K562 (cell line): ENCODE measurements around the gene HNRNPM. TPM values are rescaled to one million over a fixed set of nuclear protein-coding genes. Genes with fewer than 3 reads are reported as not detected.

Source experiments
- ATAC-seq: fragments of 200-7000 bp; cut with Tn5 transposase; 3 replicates; pipeline ENCODE4 v1.9.1; 2020; ENCODE audit warnings: moderate library complexity
- BruUV-seq: library from RNA; stranded (reverse); fragments of 400-500 nt; replicated peaks from 2 replicates; lab custom pipeline; 2021; lab: Mats Ljungman, UMichigan
- CTCF ChIA-PET: fragments of 300-600 bp; formaldehyde crosslinking; extraction: SDS; loops from one replicate; lab custom pipeline; 2021; ENCODE audit warnings: low intra/inter-chr PET ratio; lab: Yijun Ruan, JAX
- POLR2A ChIA-PET: fragments of 300-600, 350-650 bp; sonication (Branson Sonifier 250); formaldehyde crosslinking; extraction: SDS; loops from one replicate; lab custom pipeline; 2021; ENCODE audit warnings: antibody characterized with exemption, inconsistent platforms; lab: Yijun Ruan, JAX
- DNase-seq, 4 experiments: peaks; one replicate each; pipeline versions ENCODE4 v3.0.0 to v3.0.0-alpha.2; 2011 to 2018; ENCODE audit warnings: low spot score in 3 of 4, mixed read lengths in 3 of 4; ENCODE audit errors: extremely low read depth in 1 of 4
- FAIRE-seq: peaks from 2 replicates; lab custom pipeline; 2011; peaks lifted over from hg19 to GRCh38; lab: Jason Lieb, UNC
- H2AFZ ChIP-seq: 2 replicates; pipeline ENCODE4 v1.6.0; 2011; ENCODE audit warnings: low read depth, low read length, control low read depth, inconsistent platforms
- H3K27ac ChIP-seq: fragments of 200-600 bp; 3 replicates; pipeline ENCODE4 v1.8.0; 2011; ENCODE audit warnings: low read depth, mild to moderate bottlenecking, control low read depth, inconsistent platforms, low read length, moderate library complexity, mixed read lengths; ENCODE audit errors: extremely low read depth
- H3K27me3 ChIP-seq, 2 experiments: fragments of 300-600 bp in 1 of 2; 2 replicates in 1 of 2; 3 replicates in 1 of 2; pipeline versions ENCODE4 v1.6.0 to v1.8.0; 2011; ENCODE audit warnings: inconsistent platforms in 2 of 2, low read length in 2 of 2, mild to moderate bottlenecking in 1 of 2, mixed read lengths in 1 of 2, moderate library complexity in 1 of 2; ENCODE audit not compliant: control insufficient read depth in 2 of 2, insufficient read depth in 2 of 2
- H3K36me3 ChIP-seq: fragments of 300-600 bp; 3 replicates; pipeline ENCODE4 v1.8.0; 2011; ENCODE audit warnings: mild to moderate bottlenecking, low read length, inconsistent platforms; ENCODE audit not compliant: control insufficient read depth, insufficient read depth
- H3K4me1 ChIP-seq, 2 experiments: fragments of 200-600 bp in 1 of 2; replicated peaks in 1 of 2; 2 replicates in 1 of 2; 3 replicates in 1 of 2; pipeline versions ENCODE4 v1.5.1 to v1.8.0; 2011; ENCODE audit warnings: inconsistent platforms in 2 of 2, low read length in 2 of 2, mild to moderate bottlenecking in 1 of 2, mixed read lengths in 1 of 2, moderate library complexity in 1 of 2; ENCODE audit not compliant: control insufficient read depth in 2 of 2, insufficient read depth in 2 of 2
- H3K4me2 ChIP-seq: 2 replicates; pipeline ENCODE4 v1.6.1; 2011; ENCODE audit warnings: low read length, control low read depth, inconsistent platforms, mixed read lengths; ENCODE audit not compliant: insufficient read depth
- H3K4me3 ChIP-seq: fragments of 200-600 bp; sonication (generic), shearing (Covaris generic); 2 replicates; pipeline ENCODE4 v1.5.1; 2016; ENCODE audit warnings: control low read depth, inconsistent platforms
- H3K79me2 ChIP-seq: fragments of 200-600 bp; 3 replicates; pipeline ENCODE4 v1.8.0; 2011; ENCODE audit warnings: low read length, inconsistent platforms; ENCODE audit not compliant: control insufficient read depth, insufficient read depth
- H3K9ac ChIP-seq, 2 experiments: 2 replicates each; pipeline versions ENCODE4 v1.6.0 to v1.6.1; 2011; ENCODE audit warnings: low read depth in 2 of 2, low read length in 2 of 2, control low read depth in 1 of 2, inconsistent platforms in 1 of 2, mild to moderate bottlenecking in 1 of 2, mixed read lengths in 1 of 2; ENCODE audit not compliant: insufficient read depth in 1 of 2
- H3K9me1 ChIP-seq: one replicate; pipeline ENCODE4 v1.6.0; 2011; ENCODE audit warnings: inconsistent platforms, mild to moderate bottlenecking, low read length, moderate library complexity; ENCODE audit not compliant: control insufficient read depth, insufficient read depth
- H3K9me3 ChIP-seq: replicated peaks from 2 replicates; pipeline ENCODE4 v1.5.1; 2011; ENCODE audit warnings: low read depth, low read length, inconsistent platforms; ENCODE audit not compliant: control insufficient read depth, insufficient read depth
- H4K20me1 ChIP-seq: replicated peaks from 2 replicates; pipeline ENCODE4 v1.6.1; 2011; ENCODE audit warnings: low read length, inconsistent platforms, mixed read lengths; ENCODE audit not compliant: control insufficient read depth, insufficient read depth
- BRF2 ChIP-seq: IDR thresholded peaks from 3 replicates; pipeline ENCODE4 v1.6.1; 2011; ENCODE audit warnings: borderline replicate concordance, mild to moderate bottlenecking; ENCODE audit not compliant: insufficient read length, insufficient read depth
- C11orf30 ChIP-seq: fragments of 450-650 bp; IDR thresholded peaks from 2 replicates; pipeline ENCODE4 v1.6.1; 2016; ENCODE audit warnings: low read depth, mild to moderate bottlenecking
- CREM ChIP-seq: IDR thresholded peaks from 2 replicates; pipeline ENCODE4 v1.6.1; 2014; ENCODE audit warnings: antibody characterized with exemption, low read depth
- DIDO1 ChIP-seq: fragments of 450-650 bp; IDR thresholded peaks from 2 replicates; pipeline ENCODE4 v1.6.1; 2016; ENCODE audit warnings: low read depth, missing biosample characterization, missing genetic modification characterization
- ELK3 ChIP-seq: fragments of 450-650 bp; formaldehyde crosslinking; IDR thresholded peaks from 2 replicates; pipeline ENCODE4 v1.4.0; 2020; ENCODE audit warnings: mild to moderate bottlenecking
- FOXM1 ChIP-seq, 2 experiments: fragments of 450-650 bp in 1 of 2; sonication (generic) in 1 of 2; formaldehyde crosslinking in 1 of 2; IDR thresholded peaks; 2 replicates each; pipeline versions ENCODE4 v1.6.1 to v1.9.0; 2017 to 2022; ENCODE audit warnings: low read depth in 2 of 2, mild to moderate bottlenecking in 2 of 2, missing genetic modification reagents in 1 of 2, moderate library complexity in 1 of 2
- HEY1 ChIP-seq: fragments of 250-450 bp; sonication (Bioruptor Pico); IDR thresholded peaks from 2 replicates; pipeline ENCODE4 v1.5.0; 2020; ENCODE audit warnings: mild to moderate bottlenecking, moderate library complexity, borderline replicate concordance
- HSF4 ChIP-seq: fragments of 250-450 bp; sonication (Bioruptor Pico); IDR thresholded peaks from 2 replicates; pipeline ENCODE4 v2.1.2; 2022; ENCODE audit warnings: mild to moderate bottlenecking, moderate library complexity, borderline replicate concordance
- KHSRP ChIP-seq: fragments of 450-650 bp; IDR thresholded peaks from 2 replicates; pipeline ENCODE4 v1.6.1; 2017
- KLF10 ChIP-seq: fragments of 250-450 bp; sonication (Bioruptor Pico); IDR thresholded peaks from 2 replicates; pipeline ENCODE4 v1.6.1; 2021; ENCODE audit warnings: matching md5 sums
- MTA2 ChIP-seq: fragments of 450-650 bp; IDR thresholded peaks from 2 replicates; pipeline ENCODE4 v1.6.1; 2016; ENCODE audit warnings: low read depth
- MTF1 ChIP-seq: fragments of 250-450 bp; sonication (Bioruptor Pico); IDR thresholded peaks from 2 replicates; pipeline ENCODE4 v1.9.0; 2021; ENCODE audit warnings: moderate library complexity, mild to moderate bottlenecking, inconsistent platforms, borderline replicate concordance
- PHB2 ChIP-seq: fragments of 450-650 bp; IDR thresholded peaks from 2 replicates; pipeline ENCODE4 v1.6.1; 2017; ENCODE audit warnings: low read depth
- PHF21A ChIP-seq: fragments of 450-650 bp; IDR thresholded peaks from 2 replicates; pipeline ENCODE4 v1.6.1; 2017; ENCODE audit warnings: low read depth, borderline replicate concordance
- RBM25 ChIP-seq: fragments of 200-400 bp; formaldehyde crosslinking; IDR thresholded peaks from 2 replicates; pipeline ENCODE4 v1.6.1; 2018; ENCODE audit warnings: low read length, low read depth, moderate library complexity; ENCODE audit not compliant: severe bottlenecking
- SMARCA5 ChIP-seq: fragments of 450-650 bp; IDR thresholded peaks from 2 replicates; pipeline ENCODE4 v1.6.1; 2016
- WGBS: fragments of 100-300 bp; shearing (Covaris generic); methylation state at CpG from one replicate; pipeline ENCODE4 v1.1.6; 2016; ENCODE audit warnings: low coverage, mixed read lengths; ENCODE audit not compliant: insufficient coverage; ENCODE audit errors: missing lambda C conversion rate; 5-methylcytosine and 5-hydroxymethylcytosine counted together
- in situ Hi-C: fragments of 300-500 bp; cut with MboI; formaldehyde crosslinking; loops from 4 replicates; pipeline ENCODE4 v1.15.0; 2018; ENCODE audit warnings: inconsistent platforms, mixed read lengths
- intact Hi-C: fragments of 100-400 bp; cut with micrococcal nuclease; formaldehyde crosslinking; loops from 2 replicates; pipeline ENCODE4 v1.14.2; 2022
- polyA plus RNA-seq, 8 experiments: library from polyadenylated mRNA; depleted of rRNA in 4 of 8; stranded (reverse) in 5 of 8; unstranded in 3 of 8; fragments of >200 nt; fragmentation: Nextera tagmentation in 2 of 8; fragmentation: Illumina TruSeq in 1 of 8; extraction: Ambion mirVana in 2 of 8; extraction: Trizol in 1 of 8; gene quantifications; 2 replicates each; pipeline versions ENCODE4 v1.2.1 to v1.2.3, GENCODE V29; 2011 to 2014; ENCODE audit warnings: inconsistent platforms in 1 of 8, missing spikeins in 1 of 8
- total RNA-seq, 7 experiments: library from RNA; depleted of rRNA in 6 of 7; stranded (reverse); fragments of >200 nt in 6 of 7; fragmentation: Illumina TruSeq in 2 of 7; extraction: Trizol in 2 of 7; gene quantifications; 2 replicates each; pipeline versions ENCODE4 v1.2.1 to v1.2.3, GENCODE V29; 2011 to 2021; ENCODE audit warnings: low replicate concordance in 1 of 7
- TF ChIP-seq, protein P1 (sequence below): sonication (generic); formaldehyde crosslinking; IDR thresholded peaks from 2 replicates; pipeline ENCODE4 v1.8.1; 2023; ENCODE audit warnings: mild to moderate bottlenecking, missing genetic modification reagents

Gene HNRNPM
- total and polyA plus RNA-seq, 9 of the 15 experiments (the other 6 are each of a cell fraction or from before 2014, with no cell fraction given): 11.1 to 340 (median 195) TPM

GRCh38 chr19:8483165-8483564 is 38.4 kb downstream of the HNRNPM start:
- Histone ChIP-seq H2AFZ (no peak overlapping the region), H3K79me2 (peaks cover 35% of the 10 kb centered on the region), H3K4me2 (no peak overlapping the region), H3K27ac (no peak overlapping the region), H3K27me3 (no peaks in the 10 kb centered on the region), H3K9me1 (no peaks in the 10 kb centered on the region), H3K4me3 (no peak overlapping the region), H3K9ac (no peak overlapping the region), H3K9me3 (no peaks in the 10 kb centered on the region), H3K36me3 (peaks cover 91% of the 10 kb centered on the region), H4K20me1 (peaks cover 8% of the 10 kb centered on the region), H3K4me1 (peaks cover 0 to 12% of the 10 kb centered on the region in 2 experiments; a peak in 1 of 5 replicates)
- in situ Hi-C loops: no loop called here
- ChIA-PET CTCF (no interaction called here), POLR2A (interaction anchor here (0.6 to 1.6 kb wide), 7 partner anchors 10 to 21 kb away, joined by 3 to 5 read pairs (median 4); no protein-coding TSS in a partner anchor)
- no peak for DNase-seq
- intact Hi-C loops: no loop called here
- BruUV-seq: no TSS peak
- FAIRE-seq: no peak
- no peak for ATAC-seq
- WGBS: 94% methylated on average over 8 of the region's 8 CpGs
- TF ChIP-seq, protein P1, sequence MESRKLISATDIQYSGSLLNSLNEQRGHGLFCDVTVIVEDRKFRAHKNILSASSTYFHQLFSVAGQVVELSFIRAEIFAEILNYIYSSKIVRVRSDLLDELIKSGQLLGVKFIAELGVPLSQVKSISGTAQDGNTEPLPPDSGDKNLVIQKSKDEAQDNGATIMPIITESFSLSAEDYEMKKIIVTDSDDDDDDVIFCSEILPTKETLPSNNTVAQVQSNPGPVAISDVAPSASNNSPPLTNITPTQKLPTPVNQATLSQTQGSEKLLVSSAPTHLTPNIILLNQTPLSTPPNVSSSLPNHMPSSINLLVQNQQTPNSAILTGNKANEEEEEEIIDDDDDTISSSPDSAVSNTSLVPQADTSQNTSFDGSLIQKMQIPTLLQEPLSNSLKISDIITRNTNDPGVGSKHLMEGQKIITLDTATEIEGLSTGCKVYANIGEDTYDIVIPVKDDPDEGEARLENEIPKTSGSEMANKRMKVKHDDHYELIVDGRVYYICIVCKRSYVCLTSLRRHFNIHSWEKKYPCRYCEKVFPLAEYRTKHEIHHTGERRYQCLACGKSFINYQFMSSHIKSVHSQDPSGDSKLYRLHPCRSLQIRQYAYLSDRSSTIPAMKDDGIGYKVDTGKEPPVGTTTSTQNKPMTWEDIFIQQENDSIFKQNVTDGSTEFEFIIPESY (CRISPR knock-in tag): no peak
- no peak for TF ChIP-seq ELK3 (CRISPR knock-in tag)
- no peak for TF ChIP-seq MTA2
- TF ChIP-seq C11orf30: no peak
- TF ChIP-seq MTF1 (CRISPR knock-in tag): no peak
- TF ChIP-seq BRF2: no peak
- no peak for TF ChIP-seq HSF4 (CRISPR knock-in tag)
- TF ChIP-seq KLF10 (CRISPR knock-in tag): no peak
- TF ChIP-seq CREM: no peak
- no peak for TF ChIP-seq FOXM1 (IDR thresholded peaks at IDR 0.05; ENCODE audit: low read depth)
- TF ChIP-seq FOXM1 (CRISPR knock-in tag; IDR thresholded peaks at IDR 0.05; ENCODE audit: low read depth): no peak
- TF ChIP-seq SMARCA5: 0 out of 2 replicates have a peak, but pooled peaks have one; percentile 64
- TF ChIP-seq DIDO1: no peak
- TF ChIP-seq RBM25: peak; percentile 95
- no peak for TF ChIP-seq HEY1
- TF ChIP-seq KHSRP: no peak
- TF ChIP-seq PHF21A: no peak
- no peak for TF ChIP-seq PHB2
